Measurements from ENCODE around the gene OR5AL1. TPM values are rescaled to one million over a fixed set of nuclear protein-coding genes. Genes with fewer than 3 reads are reported as not detected.
"Not testable (repeated sequence)": the region's sequence is repeated elsewhere in the genome, so short reads cannot be mapped to it uniquely, and the experiment has no call there.

The OR5AL1 gene
- not detected in 2 replicates for total RNA-seq (2014; rRNA removed; shearing (Covaris generic); ENCODE audit: low replicate concordance)

DNA sequence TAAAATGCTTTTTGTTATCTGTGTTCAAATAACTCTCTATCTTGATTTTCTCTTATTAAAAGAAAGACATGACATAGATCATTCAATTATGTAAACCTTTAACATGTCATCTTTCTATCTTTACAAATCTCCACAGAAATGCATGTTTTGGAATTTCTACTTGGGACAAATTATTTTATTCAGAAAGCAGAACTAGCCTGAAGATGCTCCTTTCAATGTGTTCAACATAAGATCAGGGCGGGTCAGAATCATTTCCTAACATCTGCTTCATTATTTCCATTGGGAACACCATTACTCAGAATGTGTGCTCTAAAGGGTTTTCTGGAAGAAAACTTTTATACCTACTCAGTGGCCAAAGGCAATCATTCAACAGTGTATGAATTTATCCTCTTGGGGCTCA, at the start of gene OR5AL1:
TSS of gene OR5AL1 (plus strand) at position 301 of the 400 bp plus-strand sequence.
- DNase-seq (ENCODE audit: low read depth): no peak
- in situ Hi-C loops (cut with HindIII; ENCODE audit: low pct_unique_long_range_greater_than_20kb, low sequenced_read_pairs): no loop called here

- in situ Hi-C loops (cut with HindIII; ENCODE audit: low pct_unique_long_range_greater_than_20kb, low sequenced_read_pairs): no loop called here
- DNase-seq (ENCODE audit: low read depth): no peak
Measured at GRCh38 chr11:56375324-56375723, 37.2 kb upstream of the OR5AL1 start, which contains the start of gene OR8U1. Gene OR8U1, plus strand, starts transcription at chr11:56375624. Its CDS starts 0 bp downstream, at chr11:56375624.

- DNase-seq (ENCODE audit: low read depth): no peak
- in situ Hi-C loops (cut with HindIII; ENCODE audit: low pct_unique_long_range_greater_than_20kb, low sequenced_read_pairs): no loop called here
Measured at GRCh38 chr11:56380120-56380519, 32.4 kb upstream of the OR5AL1 start.

GRCh38 chr11:56394381-56394780, 18.1 kb upstream of the OR5AL1 start:
- in situ Hi-C loops (cut with HindIII; ENCODE audit: low pct_unique_long_range_greater_than_20kb, low sequenced_read_pairs): no loop called here
- DNase-seq (ENCODE audit: low read depth): no peak

- in situ Hi-C loops (cut with HindIII; ENCODE audit: low pct_unique_long_range_greater_than_20kb, low sequenced_read_pairs): no loop called here
- DNase-seq (ENCODE audit: low read depth): no peak
Measured at GRCh38 chr11:56396047-56396446, 16.4 kb upstream of the OR5AL1 start.

DNA sequence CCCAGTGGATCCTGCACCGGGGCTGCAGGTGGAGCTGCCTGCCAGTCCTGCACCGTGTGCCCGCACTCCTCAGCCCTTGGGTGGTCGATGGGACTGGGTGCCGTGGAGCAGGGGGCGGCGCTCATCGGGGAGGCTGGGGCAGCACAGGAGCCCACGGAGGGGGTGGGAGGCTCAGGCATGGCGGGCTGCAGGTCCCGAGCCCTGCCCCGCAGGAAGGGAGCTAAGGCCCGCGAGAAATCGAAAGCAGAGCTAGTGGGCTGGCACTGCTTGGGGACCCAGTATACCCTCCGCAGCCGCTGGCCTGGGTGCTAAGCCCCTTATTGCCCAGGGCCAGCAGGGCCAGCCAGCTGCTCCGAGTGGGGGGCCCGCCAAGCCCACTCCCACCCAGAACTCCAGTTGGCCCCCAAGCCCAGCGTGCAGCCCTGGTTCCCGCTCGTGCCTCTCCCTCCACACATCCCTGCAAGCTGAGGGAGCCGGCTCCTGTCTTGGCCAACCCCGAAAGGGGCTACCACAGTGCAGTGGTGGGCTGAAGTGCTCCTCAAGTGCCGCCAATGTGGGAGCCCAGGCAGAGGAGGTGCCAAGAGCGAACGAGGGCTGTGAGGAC, 10.5 kb upstream of the OR5AL1 start:
- in situ Hi-C loops (cut with HindIII; ENCODE audit: low pct_unique_long_range_greater_than_20kb, low sequenced_read_pairs); DNase-seq (ENCODE audit: low read depth): not testable (repeated sequence)

GRCh38 chr11:56404393-56404792, 8.1 kb upstream of the OR5AL1 start:
- no peak for DNase-seq (ENCODE audit: low read depth)
- in situ Hi-C loops (cut with HindIII; ENCODE audit: low pct_unique_long_range_greater_than_20kb, low sequenced_read_pairs): no loop called here

DNA sequence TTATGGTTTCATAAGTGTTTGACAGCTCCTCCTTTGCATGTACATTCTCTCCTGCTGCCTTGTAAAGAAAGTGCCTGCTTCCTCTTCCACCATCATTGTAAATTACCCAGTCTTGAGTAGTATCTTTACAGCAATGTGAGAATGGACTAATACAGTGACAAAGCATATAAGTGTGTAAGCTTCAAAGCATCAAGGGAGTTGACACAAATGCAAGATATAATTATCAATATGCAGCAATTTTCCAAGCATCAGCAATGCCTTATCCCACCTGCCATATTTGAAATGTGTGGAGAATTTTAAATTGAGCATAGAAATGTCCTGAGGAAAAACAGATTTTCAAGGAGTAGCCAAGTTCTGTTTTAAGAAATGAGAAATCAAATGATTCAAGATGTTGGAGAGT, 1.7 kb upstream of the OR5AL1 start:
- DNase-seq (ENCODE audit: low read depth): no peak
- in situ Hi-C loops (cut with HindIII; ENCODE audit: low pct_unique_long_range_greater_than_20kb, low sequenced_read_pairs): no loop called here

DNA sequence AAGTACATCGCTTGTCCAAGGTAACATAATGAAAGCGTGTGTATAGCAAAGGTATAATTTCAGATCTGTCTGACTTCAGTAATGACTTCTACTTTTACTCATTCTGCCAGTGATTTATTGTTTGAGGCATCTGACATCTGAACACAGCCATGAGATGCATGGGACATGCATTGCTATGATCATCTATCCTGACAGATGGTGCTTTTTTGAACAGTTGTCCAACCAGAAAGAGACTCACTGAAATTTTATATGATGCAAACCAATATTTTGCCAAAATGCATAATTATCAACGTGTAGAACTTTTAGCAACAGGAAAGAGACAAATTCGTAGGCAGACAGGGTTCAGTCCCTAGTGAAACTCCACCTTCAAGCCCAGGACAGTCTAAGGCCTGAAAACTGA, 41.0 kb downstream of the OR5AL1 start:
- DNase-seq (ENCODE audit: low read depth): no peak
- in situ Hi-C loops (cut with HindIII; ENCODE audit: low pct_unique_long_range_greater_than_20kb, low sequenced_read_pairs): no loop called here

- no peak for DNase-seq (ENCODE audit: low read depth)
Measured at GRCh38 chr11:56457076-56457475, 44.6 kb downstream of the OR5AL1 start.

More at GRCh38 chr11:56457076-56457475, 44.6 kb downstream of the OR5AL1 start:
- in situ Hi-C loops (cut with HindIII; ENCODE audit: low pct_unique_long_range_greater_than_20kb, low sequenced_read_pairs): no loop called here

Other genes starting within 250 kb of the OR5AL1 start
- gene OR5J2, start 236.1 kb upstream of the OR5AL1 start, total RNA-seq (2014; rRNA removed; shearing (Covaris generic); ENCODE audit: low replicate concordance): not detected in 2 replicates
- not detected in 2 replicates for gene OR5T2, start 178.4 kb upstream of the OR5AL1 start, total RNA-seq (2014; rRNA removed; shearing (Covaris generic); ENCODE audit: low replicate concordance)
- not detected in 2 replicates for gene OR5T3, start 160.4 kb upstream of the OR5AL1 start, total RNA-seq (2014; rRNA removed; shearing (Covaris generic); ENCODE audit: low replicate concordance)
- not detected in 2 replicates for gene OR5T1, start 138.5 kb upstream of the OR5AL1 start, total RNA-seq (2014; rRNA removed; shearing (Covaris generic); ENCODE audit: low replicate concordance)
- not detected in 2 replicates for gene OR8H1, start 120.4 kb upstream of the OR5AL1 start, total RNA-seq (2014; rRNA removed; shearing (Covaris generic); ENCODE audit: low replicate concordance)
- not detected in 2 replicates for gene OR8K3, start 97.6 kb upstream of the OR5AL1 start, total RNA-seq (2014; rRNA removed; shearing (Covaris generic); ENCODE audit: low replicate concordance)
- gene OR8K1, start 66.7 kb upstream of the OR5AL1 start, total RNA-seq (2014; rRNA removed; shearing (Covaris generic); ENCODE audit: low replicate concordance): not detected in 2 replicates
- gene OR8J1, start 58.4 kb upstream of the OR5AL1 start, total RNA-seq (2014; rRNA removed; shearing (Covaris generic); ENCODE audit: low replicate concordance): not detected in 2 replicates
- gene OR8U1, start 37.1 kb upstream of the OR5AL1 start, total RNA-seq (2014; rRNA removed; shearing (Covaris generic); ENCODE audit: low replicate concordance): not detected in 2 replicates
- not detected in 2 replicates for gene OR5M3, start 60.7 kb downstream of the OR5AL1 start, total RNA-seq (2014; rRNA removed; shearing (Covaris generic); ENCODE audit: low replicate concordance)
- gene OR5M8, start 78.7 kb downstream of the OR5AL1 start, total RNA-seq (2014; rRNA removed; shearing (Covaris generic); ENCODE audit: low replicate concordance): not detected in 2 replicates
- not detected in 2 replicates for gene OR5M11, start 130.6 kb downstream of the OR5AL1 start, total RNA-seq (2014; rRNA removed; shearing (Covaris generic); ENCODE audit: low replicate concordance)
- not detected in 2 replicates for gene OR5M10, start 165.0 kb downstream of the OR5AL1 start, total RNA-seq (2014; rRNA removed; shearing (Covaris generic); ENCODE audit: low replicate concordance)
- gene OR5M1, start 202.2 kb downstream of the OR5AL1 start, total RNA-seq (2014; rRNA removed; shearing (Covaris generic); ENCODE audit: low replicate concordance): not detected in 2 replicates
- not detected in 2 replicates for gene OR5AP2, start 229.7 kb downstream of the OR5AL1 start, total RNA-seq (2014; rRNA removed; shearing (Covaris generic); ENCODE audit: low replicate concordance)